GM21529 (cell line): ENCODE results near the gene PSTPIP2.
A peak's percentile ranks its signal among the peaks of the same experiment; 100 is the strongest.
"Not testable (repeated sequence)": the region's sequence is repeated elsewhere in the genome, so short reads cannot be mapped to it uniquely, and the experiment has no call there.

Experiments used
- ATAC-seq: cut with Tn5 transposase; IDR thresholded peaks from one replicate; pipeline ENCODE4 v1.9.1; 2021; ENCODE audit not compliant: unreplicated experiment

The PSTPIP2 gene

DNA sequence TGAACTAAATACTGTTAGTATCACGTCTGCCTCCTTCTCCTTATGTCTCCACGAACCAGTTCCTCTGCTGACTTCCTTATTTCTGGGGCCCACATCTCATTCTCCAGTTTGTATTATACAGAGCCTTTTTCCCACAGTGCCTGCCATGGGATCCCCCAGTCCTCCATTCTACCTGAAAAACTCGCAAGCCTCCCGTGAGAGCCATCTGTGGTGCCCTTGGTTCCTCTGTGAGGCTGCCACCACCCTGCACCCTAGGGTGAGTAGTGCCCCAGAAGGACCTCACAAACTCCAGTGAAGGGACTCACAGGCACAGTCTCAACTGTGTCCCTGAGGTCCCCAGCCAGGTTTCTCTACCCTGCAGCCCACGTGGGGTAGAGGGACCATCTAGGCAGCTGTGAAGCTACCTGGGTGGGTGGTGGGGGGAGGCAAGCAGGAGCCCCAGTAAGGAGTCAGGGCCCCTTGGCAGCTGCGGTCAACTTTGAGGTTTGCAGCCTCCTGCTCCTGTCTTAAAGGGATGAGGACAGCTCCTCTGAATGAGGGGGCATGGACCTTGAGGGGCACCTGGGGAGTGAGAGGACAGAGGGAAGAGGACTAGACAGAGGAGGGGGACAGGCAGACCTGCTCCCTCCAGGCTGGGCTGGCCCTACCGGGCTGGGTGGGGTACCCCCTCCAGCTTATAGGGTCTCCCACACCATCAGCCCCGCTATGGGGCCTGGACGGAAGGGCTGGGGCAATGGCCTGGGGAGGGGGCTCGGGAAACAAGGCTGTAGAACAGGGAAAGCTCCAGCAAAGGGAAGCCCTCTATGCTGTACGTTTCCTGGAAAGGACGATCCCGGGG is 1.0 kb downstream of the PSTPIP2 start:
- no peak for ATAC-seq

DNA sequence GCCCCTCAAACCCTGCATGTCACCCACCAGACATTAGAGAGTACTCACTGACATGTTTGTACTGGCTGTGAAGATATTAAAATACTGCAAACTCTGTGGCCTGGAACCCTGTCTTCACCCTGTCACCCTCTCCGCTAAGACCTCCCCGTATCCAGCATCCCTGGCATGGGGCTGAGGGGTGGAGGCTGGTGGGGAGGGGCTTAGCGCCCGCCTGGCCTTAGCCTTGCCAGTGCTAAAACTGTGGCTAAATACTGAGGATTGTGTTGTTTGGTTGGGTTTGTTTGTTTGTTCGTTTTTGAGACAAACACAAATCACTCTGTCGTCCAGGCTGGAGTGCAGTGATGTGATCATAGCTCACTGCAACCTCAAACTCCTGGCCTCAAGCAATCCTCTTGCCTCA is 1.8 kb downstream of the PSTPIP2 start:
- ATAC-seq, result no peak

GRCh38 chr18:46069524-46069923 is 2.5 kb downstream of the PSTPIP2 start:
- ATAC-seq, result no peak

DNA sequence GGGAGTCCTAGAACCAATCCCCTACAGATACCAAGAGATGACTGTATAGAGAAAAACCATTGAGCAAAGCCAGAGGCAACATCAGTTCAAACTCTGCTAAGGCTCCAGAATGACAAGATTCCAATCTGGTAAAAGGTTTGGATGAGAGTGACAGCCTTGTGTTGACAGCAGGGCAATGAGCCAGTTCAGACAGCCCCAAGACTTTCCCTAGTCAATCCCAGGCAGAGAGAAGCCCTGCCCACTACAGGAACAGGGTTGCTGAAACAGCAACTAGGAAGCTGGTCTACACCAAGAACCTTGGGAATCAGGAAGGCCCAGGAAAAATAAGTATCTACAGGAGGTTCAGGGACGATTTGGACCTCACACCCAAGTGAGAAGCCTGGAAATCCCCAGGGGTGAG is 3.3 kb downstream of the PSTPIP2 start:
- ATAC-seq, result no peak

- ATAC-seq, result no peak
Measured at GRCh38 chr18:46067438-46068007, 4.5 kb downstream of the PSTPIP2 start.

GRCh38 chr18:46062781-46063180 is 9.3 kb downstream of the PSTPIP2 start:
- ATAC-seq, result no peak

DNA sequence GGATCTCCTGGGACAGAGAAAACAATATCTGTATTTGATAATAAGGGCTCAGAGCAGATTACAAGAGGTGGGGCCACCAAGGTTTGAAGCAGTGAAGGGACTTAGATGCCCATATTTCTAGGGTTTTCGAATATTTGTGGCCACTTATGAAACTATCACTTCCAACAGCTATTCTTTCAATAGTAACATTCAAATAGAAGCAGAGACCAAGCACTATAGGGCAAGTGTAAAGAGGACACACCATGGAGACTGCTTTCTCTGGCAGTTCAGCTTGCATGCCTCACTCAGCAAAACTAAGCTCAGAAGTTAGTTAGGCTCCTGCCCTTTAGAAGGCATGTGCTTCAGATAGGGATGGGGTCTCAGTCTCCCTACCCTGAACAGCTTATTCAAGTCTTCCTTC is 10.3 kb downstream of the PSTPIP2 start:
- ATAC-seq, result no peak

- ATAC-seq, result no peak
Measured at GRCh38 chr18:46061387-46061786, 10.7 kb downstream of the PSTPIP2 start.

- ATAC-seq, result no peak
Measured at GRCh38 chr18:46060359-46060841, 11.7 kb downstream of the PSTPIP2 start.

- ATAC-seq, result no peak
Measured at GRCh38 chr18:46055838-46056230, 16.2 kb downstream of the PSTPIP2 start.

GRCh38 chr18:46054956-46055837 is 16.9 kb downstream of the PSTPIP2 start:
- peak; percentile 47 for ATAC-seq

GRCh38 chr18:46053368-46054095 is 18.5 kb downstream of the PSTPIP2 start:
- ATAC-seq, result no peak

DNA sequence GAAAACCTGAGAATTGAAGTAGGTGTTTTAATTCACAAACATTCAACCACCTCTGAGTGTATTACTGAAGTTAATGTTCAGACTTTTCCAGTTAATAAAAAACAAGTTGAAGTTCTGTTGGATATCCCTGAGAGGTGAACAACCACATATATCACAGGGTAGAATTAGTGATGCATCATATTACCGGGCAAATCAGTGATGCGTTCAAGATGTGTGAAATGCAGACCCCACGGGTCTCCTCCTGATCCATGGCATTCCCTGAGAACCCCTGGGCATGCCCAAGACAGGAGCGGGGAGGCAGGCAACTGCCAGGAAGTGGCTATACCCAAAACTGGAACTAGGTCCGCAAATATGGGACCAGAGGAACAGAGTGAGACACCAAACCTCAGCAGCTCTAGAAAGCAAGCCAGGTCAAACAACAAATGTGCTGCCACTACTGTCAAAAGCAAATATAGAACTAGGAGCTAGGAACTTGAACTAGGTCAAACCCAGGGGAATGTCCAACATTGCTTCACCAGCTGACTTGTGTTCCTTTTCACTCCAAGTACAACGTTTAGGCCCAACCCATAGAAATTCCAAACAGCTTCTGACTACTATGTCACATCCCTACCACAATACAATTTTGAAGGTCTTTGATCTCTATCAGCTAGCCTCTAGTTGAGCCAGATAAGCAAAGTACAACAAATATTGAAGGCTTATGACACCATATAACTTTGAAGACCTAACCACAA is 20.2 kb downstream of the PSTPIP2 start:
- ATAC-seq, result no peak

DNA sequence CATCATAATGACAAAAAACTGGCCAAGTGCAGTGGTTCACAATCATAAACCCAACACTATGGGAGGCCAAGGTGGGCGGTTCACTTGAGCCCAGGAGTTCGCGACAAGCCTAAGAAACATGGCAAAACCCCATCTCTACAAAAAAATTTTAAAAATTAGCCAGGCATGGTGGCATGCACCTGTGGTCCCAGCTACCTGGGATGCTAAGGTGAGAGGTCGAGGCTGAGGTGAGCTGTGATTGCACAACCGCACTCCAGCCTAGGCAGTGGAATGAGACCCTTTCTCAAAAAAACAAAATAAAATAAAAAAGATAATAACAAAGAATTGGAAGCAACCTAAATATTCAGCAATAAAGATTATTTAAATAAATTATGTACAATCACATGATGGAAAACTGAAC is 21.8 kb downstream of the PSTPIP2 start:
- no peak for ATAC-seq

- no peak for ATAC-seq
Measured at GRCh38 chr18:46048641-46049040, 23.4 kb downstream of the PSTPIP2 start.

DNA sequence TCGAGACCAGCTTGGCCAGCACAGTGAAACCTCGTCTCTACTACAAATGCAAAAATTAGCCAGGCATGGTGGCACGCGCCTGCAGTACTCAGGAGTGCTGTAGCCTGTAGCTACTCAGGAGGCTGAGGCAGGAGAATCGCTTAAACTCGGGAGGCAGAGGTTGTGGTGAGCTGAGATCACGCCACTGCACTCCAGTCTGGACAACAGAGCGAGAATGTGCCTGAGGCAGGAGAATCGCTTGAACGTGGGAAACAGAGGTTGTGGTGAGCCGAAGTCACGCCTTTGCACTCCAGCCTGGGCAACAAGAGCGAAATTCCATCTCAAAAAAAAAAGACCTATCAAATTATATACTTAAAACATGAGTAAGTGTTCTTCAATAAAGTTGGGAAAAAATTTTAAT is 24.7 kb downstream of the PSTPIP2 start:
- not testable (repeated sequence) for ATAC-seq

GRCh38 chr18:46046688-46047087 is 25.4 kb downstream of the PSTPIP2 start:
- ATAC-seq, result no peak

DNA sequence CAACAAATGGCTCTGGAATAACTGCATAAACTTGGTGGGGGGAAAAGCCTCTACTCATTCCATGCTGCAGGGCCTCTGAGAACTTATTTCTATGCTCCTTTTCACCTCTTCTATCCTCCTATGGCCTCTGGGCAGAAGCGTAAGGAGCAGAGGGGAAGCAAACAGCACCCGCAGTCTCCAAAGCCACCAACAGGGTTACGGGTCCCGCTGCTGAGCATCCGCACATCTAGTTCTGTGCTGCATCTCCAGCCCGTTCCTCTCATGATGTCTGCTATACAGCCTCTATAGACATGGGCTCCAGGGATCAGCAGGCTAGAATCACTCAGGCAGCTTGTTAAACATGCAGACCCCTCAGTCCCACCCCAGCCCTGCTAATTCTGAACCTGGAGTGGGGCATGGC is 25.9 kb downstream of the PSTPIP2 start:
- no peak for ATAC-seq

DNA sequence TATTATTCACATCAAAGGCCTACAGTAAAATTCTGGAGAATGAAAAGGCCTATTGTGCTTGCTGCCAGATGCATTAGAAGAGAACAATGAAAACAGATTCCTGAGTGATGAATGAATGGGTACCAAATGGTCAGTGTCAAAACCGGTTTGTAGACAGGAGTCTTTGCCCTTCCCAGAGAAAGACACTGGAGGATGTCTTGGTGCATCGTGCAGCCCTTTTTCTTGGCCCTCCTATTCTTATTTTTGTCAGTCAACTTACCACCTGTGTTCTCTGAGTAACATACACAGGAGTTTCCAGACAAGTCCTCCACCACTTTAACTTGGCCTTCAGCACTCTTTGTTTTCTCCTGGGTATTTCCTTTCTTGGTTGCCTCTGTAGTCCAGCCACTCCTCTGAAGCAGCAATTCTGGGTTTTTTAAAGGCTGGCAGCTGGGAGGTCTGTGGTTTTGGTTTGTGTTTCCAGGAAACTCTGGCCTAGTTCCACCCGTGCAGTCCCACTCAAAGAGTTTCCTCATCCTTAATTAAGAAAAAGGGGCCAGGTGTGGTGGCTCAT is 29.4 kb downstream of the PSTPIP2 start:
- ATAC-seq, result no peak

DNA sequence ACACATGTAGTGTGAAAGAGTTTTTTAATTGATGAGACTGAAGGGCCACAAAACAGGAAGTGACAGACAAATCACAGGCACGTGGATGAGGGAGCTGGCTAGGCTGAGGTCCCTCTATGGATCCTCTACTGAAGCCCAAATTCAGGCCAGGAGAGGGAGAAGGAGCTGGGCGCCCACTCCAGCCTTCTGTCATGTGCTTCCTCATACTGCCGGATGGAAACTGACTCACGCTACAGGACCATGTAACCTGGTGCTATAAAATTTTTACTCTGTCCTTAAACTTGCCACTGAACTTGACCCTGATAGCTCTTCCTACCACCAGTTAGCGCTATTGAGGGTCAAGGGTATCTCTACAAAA is 31.3 kb downstream of the PSTPIP2 start:
- ATAC-seq, result no peak
